Astrocyte (in vitro differentiated cells and primary cell): ENCODE measurements around the gene RAP1GAP. TPM values are rescaled to one million over a fixed set of nuclear protein-coding genes. Genes with fewer than 3 reads are reported as not detected.

ENCODE experiments used
- DNase-seq: peaks from one replicate; pipeline ENCODE4 v3.0.0-alpha.2; 2010; ENCODE audit warnings: low read depth
- FAIRE-seq: peaks from 2 replicates; lab custom pipeline; 2011; peaks lifted over from hg19 to GRCh38; lab: Jason Lieb, UNC
- H2AFZ ChIP-seq: 2 replicates; pipeline ENCODE4 v1.6.0; 2012; ENCODE audit warnings: low read depth, low read length, inconsistent platforms
- H3K27ac ChIP-seq: 2 replicates; pipeline ENCODE4 v1.5.1; 2011; ENCODE audit warnings: low read depth, low read length, inconsistent platforms
- H3K27me3 ChIP-seq: 2 replicates; pipeline ENCODE4 v1.6.0; 2011; ENCODE audit warnings: low read length, inconsistent platforms; ENCODE audit not compliant: insufficient read depth
- H3K36me3 ChIP-seq: 2 replicates; pipeline ENCODE4 v1.5.1; 2011; ENCODE audit warnings: low read length, inconsistent platforms; ENCODE audit not compliant: insufficient read depth
- H3K4me1 ChIP-seq: 2 replicates; pipeline ENCODE4 v1.5.1; 2011; ENCODE audit warnings: low read length, inconsistent platforms; ENCODE audit not compliant: insufficient read depth
- H3K4me2 ChIP-seq: 2 replicates; pipeline ENCODE4 v1.6.0; 2012; ENCODE audit warnings: low read length, inconsistent platforms
- H3K4me3 ChIP-seq: 2 replicates; pipeline ENCODE4 v1.5.1; 2011; ENCODE audit warnings: low read depth, mild to moderate bottlenecking, low read length, inconsistent platforms; ENCODE audit not compliant: insufficient read depth
- H3K79me2 ChIP-seq: 2 replicates; pipeline ENCODE4 v1.6.0; 2012; ENCODE audit warnings: mild to moderate bottlenecking, low read length, inconsistent platforms; ENCODE audit not compliant: insufficient read depth
- H3K9ac ChIP-seq: 2 replicates; pipeline ENCODE4 v1.6.0; 2012; ENCODE audit warnings: mild to moderate bottlenecking, low read length, inconsistent platforms
- H3K9me3 ChIP-seq: 2 replicates; pipeline ENCODE4 v1.5.1; 2012; ENCODE audit warnings: low read depth, mild to moderate bottlenecking, low read length, inconsistent platforms; ENCODE audit not compliant: insufficient read depth
- H4K20me1 ChIP-seq: 2 replicates; pipeline ENCODE4 v1.6.0; 2012; ENCODE audit warnings: low read length, inconsistent platforms; ENCODE audit not compliant: insufficient read depth
- H3K27ac Mint-ChIP-seq: one replicate; pipeline ENCODE4 v1.8.0; 2021; ENCODE audit warnings: mild to moderate bottlenecking, mixed read lengths; ENCODE audit not compliant: unreplicated experiment
- H3K27me3 Mint-ChIP-seq: one replicate; pipeline ENCODE4 v1.8.0; 2021; ENCODE audit warnings: low read depth, mixed read lengths; ENCODE audit not compliant: unreplicated experiment
- H3K36me3 Mint-ChIP-seq: one replicate; pipeline ENCODE4 v1.8.0; 2021; ENCODE audit warnings: low read depth, mixed read lengths; ENCODE audit not compliant: unreplicated experiment
- H3K4me1 Mint-ChIP-seq: one replicate; pipeline ENCODE4 v1.8.0; 2021; ENCODE audit warnings: low read depth, mixed read lengths; ENCODE audit not compliant: unreplicated experiment
- H3K4me3 Mint-ChIP-seq: one replicate; pipeline ENCODE4 v1.8.0; 2021; ENCODE audit warnings: mild to moderate bottlenecking, moderate library complexity, mixed read lengths; ENCODE audit not compliant: unreplicated experiment
- H3K9me3 Mint-ChIP-seq: one replicate; pipeline ENCODE4 v1.8.0; 2021; ENCODE audit warnings: mild to moderate bottlenecking, mixed read lengths; ENCODE audit not compliant: unreplicated experiment
- CTCF ChIP-seq: IDR thresholded peaks from 2 replicates; pipeline ENCODE4 v1.5.1; 2011; ENCODE audit warnings: low read depth, mild to moderate bottlenecking, inconsistent platforms, low read length, moderate library complexity; ENCODE audit not compliant: insufficient read depth
- EZH2 ChIP-seq: IDR thresholded peaks from 2 replicates; pipeline ENCODE4 v1.6.1; 2012; ENCODE audit warnings: mild to moderate bottlenecking, low read length, inconsistent platforms; ENCODE audit not compliant: insufficient read depth
- total RNA-seq: library from RNA; stranded (reverse); gene quantifications from 2 replicates; pipeline ENCODE4 v1.2.1, GENCODE V29; 2021

Gene RAP1GAP
- total RNA-seq, 1 donor from 2014 or later, result 3.2 TPM

GRCh38 chr1:21659099-21659923 is 9.8 kb downstream of the RAP1GAP start:
- peak overlapping the region; percentile 71 for H3K4me2 ChIP-seq
- DNase-seq (no peak), FAIRE-seq (no peak)
- no peak overlapping the region for H2AFZ ChIP-seq
- Mint-ChIP-seq H3K4me1 (peaks cover 1% of the 10 kb centered on the region), H3K27me3 (peaks cover 40% of the 10 kb centered on the region), H3K27ac (no peak overlapping the region), H3K9me3 (no peaks in the 10 kb centered on the region), H3K4me3 (no peak overlapping the region), H3K36me3 (no peaks in the 10 kb centered on the region)
- peak; percentile 49 for TF ChIP-seq CTCF
- peak; percentile 53 for TF ChIP-seq EZH2
- H3K9me3 ChIP-seq, result no peaks in the 10 kb centered on the region
- H3K4me3 ChIP-seq, result peak overlapping the region; percentile 15
- no peaks in the 10 kb centered on the region for H3K4me1 ChIP-seq
- no peaks in the 10 kb centered on the region for H3K36me3 ChIP-seq
- peaks cover 9% of the 10 kb centered on the region for H4K20me1 ChIP-seq
- no peak overlapping the region for H3K27ac ChIP-seq
- peaks cover 21% of the 10 kb centered on the region for H3K27me3 ChIP-seq
- H3K79me2 ChIP-seq, result no peaks in the 10 kb centered on the region
- H3K9ac ChIP-seq, result no peak overlapping the region

GRCh38 chr1:21657456-21658190 is 11.5 kb downstream of the RAP1GAP start:
- Histone ChIP-seq H3K4me1 (no peaks in the 10 kb centered on the region), H3K4me3 (no peak overlapping the region), H3K79me2 (no peaks in the 10 kb centered on the region), H2AFZ (no peak overlapping the region), H4K20me1 (peaks cover 9% of the 10 kb centered on the region), H3K36me3 (no peaks in the 10 kb centered on the region), H3K27me3 (peaks cover 23% of the 10 kb centered on the region), H3K4me2 (no peak overlapping the region), H3K27ac (no peak overlapping the region), H3K9me3 (no peaks in the 10 kb centered on the region), H3K9ac (no peak overlapping the region)
- H3K4me3 Mint-ChIP-seq, result no peak overlapping the region
- TF ChIP-seq EZH2 (no peak), CTCF (no peak)
- peaks cover 33% of the 10 kb centered on the region for H3K27me3 Mint-ChIP-seq
- H3K9me3 Mint-ChIP-seq, result no peaks in the 10 kb centered on the region
- FAIRE-seq (no peak), DNase-seq (no peak)
- no peaks in the 10 kb centered on the region for H3K36me3 Mint-ChIP-seq
- no peak overlapping the region for H3K27ac Mint-ChIP-seq
- H3K4me1 Mint-ChIP-seq, result peaks cover 1% of the 10 kb centered on the region
